GM18498 (cell line): ENCODE measurements around the gene MOB3A.
"Not testable (repeated sequence)": the region's sequence is repeated elsewhere in the genome, so short reads cannot be mapped to it uniquely, and the experiment has no call there.

Experiments
- ATAC-seq: cut with Tn5 transposase; IDR thresholded peaks from one replicate; pipeline ENCODE4 v1.9.1; 2021; ENCODE audit warnings: mild to moderate bottlenecking, moderate library complexity; ENCODE audit not compliant: unreplicated experiment

The MOB3A gene

DNA sequence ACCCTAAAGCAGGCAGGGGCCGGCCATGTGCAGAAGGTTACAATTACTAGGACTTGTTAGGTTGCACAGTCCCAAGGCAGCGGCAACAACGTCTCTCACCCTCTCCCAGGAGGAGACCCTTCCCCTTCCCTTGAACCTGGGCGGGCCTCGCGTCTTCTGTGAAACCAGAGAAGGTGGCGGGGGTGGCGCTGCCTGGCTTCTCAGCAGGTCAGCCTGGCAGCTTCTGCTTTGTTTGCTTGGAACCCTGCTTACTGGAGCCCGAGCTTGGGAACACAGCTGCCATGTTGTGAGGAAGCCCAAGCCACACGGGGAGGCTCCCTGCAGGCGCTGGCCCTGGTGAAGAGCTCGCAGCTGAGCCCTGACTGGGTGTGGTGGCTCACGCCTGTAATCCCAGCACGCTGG, 60.5 kb downstream of the MOB3A start:
- no peak for ATAC-seq

DNA sequence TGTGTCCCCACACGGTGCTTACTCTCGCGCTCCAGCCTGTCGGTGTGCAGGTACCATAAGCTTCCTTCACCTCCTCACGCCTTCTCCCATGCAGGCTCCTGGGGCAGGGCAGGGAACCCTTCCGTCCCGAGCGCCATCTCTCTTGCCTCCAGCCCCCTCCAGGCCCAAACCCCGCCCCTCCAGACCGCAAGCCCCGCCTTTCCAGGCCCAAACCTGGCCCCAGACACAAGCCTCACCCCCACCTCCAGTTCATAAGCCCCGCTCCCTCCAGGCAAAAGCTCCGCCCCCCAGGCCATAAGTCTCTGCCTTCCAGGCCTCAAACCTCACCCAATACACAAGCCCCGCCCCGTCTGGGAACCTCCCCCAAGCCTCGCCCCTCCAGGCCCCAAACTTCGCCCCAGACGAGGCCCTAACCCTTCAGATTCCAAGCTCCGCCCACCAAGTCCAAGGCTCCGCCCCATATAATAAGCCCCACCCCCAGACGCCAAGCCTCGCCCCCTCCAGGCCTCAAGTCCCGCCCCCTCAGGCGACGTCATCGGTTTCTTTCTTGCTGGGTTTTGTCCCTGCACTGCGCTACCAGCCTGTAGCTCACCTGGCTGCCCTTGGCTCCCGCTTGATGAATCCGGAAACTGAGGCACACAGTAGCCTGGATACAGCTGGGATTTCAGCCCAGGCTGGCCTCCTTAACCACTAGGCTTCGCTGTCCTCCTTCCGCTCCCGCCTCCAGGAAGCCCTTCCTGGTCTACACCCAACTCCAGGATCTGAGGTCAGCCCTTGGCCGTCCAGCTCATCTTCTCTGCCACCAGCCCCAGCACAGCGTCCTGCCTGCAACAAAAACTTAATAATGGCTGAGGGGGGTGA, 61.2 kb downstream of the MOB3A start:
- no peak for ATAC-seq

DNA sequence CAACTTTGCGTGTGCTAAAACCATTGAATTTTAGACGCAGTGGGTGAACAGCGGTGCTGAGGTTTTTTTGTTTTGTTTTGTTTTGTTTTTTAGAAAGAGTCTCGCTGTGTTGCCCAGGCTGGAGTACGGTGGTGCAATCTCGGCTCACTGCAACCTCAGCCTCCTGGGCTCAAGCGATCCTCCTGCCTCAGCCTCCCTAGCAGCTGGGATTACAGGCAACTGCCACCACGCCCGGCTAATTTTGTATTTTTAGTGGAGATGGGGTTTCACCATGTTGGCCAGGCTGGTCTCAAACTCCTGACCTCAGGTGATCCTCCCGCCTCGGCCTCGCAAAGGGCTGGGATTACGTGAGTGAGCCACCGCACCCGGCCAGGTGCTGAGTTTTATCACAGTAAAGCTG, 61.9 kb downstream of the MOB3A start:
- ATAC-seq = not testable (repeated sequence)

DNA sequence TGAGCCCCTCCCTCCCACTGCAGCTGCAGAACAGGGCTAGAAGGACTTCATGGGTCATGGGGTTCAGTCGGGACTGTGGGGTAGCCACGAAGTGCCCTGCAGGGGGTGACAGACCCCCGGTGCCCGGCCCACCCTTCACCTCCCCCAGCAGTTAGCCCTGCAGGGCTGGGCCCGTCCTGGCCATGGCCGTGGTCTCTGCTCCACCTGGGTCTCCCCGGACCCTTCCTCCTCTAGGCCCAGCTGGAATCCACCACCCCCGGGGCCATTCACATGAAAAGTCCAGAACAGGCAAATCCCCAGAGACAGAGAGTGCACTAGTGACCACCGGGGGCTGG, 62.3 kb downstream of the MOB3A start:
- ATAC-seq = no peak

DNA sequence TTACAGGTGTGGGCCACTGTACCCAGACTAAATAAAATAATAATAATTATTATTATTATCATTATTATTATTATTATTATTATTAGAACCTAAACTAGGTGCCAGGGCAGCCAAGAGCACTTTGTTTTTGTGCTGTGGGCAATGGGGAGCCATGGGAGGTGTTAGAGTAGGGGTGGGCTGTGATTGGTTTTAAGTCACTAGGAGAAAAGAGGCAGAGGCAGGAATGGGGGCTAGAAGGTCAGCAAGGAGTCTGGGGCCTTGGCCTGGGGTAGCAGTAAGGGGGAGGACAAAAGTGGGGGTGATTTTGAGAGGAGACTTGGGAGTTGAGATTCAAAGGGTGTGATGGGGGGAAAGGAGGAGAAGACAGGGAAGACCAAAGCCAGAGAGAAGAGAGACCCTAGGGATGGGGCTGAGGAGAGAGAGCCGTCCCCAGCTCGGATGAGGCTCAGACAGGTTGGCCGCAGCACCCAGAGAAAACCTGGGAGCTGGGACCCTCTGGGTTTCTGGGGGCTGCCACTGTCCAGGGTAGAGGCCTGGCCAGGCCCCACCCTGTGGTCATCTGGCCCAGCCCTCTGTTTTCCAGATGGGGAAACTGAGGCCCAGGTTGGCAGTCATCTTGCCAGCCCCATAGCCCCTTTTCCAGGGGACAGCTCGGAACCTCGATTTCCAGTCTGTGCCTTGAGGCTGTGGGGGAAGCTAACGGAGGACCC, 62.9 kb downstream of the MOB3A start:
- ATAC-seq = no peak

DNA sequence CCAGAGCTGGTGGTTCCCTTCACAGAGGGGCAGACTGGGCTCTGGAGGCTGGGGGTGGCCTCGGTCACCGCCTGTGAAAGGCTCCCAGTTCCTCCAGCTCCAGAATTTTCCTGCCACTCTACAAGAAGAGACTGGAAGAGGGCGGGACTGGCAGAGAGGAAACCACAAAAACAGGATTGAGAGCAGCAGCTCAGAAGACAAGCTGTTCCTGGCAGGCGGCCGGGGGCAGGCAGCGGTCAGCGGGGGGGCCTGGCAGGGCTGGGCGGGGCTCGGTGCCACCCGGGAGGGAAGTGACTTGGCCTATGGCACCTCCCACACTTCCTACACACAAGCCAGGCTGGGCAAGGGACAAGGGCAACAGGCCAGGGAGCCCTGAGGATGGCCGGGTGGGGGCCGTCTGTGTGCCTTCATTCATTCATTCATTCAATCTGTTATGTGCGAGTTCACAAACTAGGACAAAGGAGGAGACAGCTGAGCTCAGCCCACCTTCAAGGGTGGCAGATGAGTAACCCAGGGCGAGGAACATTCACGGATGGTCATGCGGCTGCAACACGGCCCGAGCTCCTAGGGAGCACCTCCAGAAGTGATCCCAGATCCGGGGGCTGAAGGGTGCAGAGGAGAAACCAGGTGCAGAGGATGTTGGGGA, 63.7 kb downstream of the MOB3A start:
- ATAC-seq = no peak

DNA sequence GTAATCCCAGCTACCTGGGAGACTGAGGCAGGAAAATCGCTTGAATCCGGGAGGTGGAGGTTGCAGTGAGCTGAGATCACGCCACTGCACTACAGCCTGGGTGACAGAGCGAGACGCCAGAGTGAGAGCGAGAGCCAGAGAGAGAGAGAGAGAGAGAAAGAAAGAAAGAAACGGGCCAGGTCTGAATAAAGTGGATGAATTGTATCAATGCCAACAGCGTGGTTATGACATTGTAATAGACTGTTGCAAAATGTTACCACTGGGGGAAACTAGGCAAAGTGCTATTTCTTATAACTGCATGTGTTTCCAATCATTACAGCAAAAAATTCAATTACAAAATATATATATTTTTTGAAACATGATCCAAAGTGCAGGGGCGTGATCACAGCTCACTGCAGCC, 68.8 kb downstream of the MOB3A start:
- no peak for ATAC-seq

DNA sequence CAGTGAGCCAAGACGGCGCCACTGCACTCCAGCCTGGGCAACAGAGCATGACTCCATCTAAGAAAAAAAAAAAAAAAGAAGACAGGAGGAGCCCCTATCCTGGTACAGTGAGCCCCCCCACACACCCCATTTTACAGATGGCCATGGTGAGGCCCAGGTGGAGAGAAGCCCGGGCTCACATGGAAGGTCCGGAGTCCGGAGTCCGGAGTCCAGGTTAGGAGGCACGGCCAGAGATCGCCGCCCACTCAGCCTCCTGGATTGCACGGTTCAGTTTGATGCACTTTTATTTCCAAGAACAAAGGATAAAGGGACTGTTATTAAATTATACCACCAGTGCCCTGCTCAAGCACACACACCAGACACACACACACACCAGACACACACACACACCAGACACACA, 69.4 kb downstream of the MOB3A start:
- ATAC-seq = no peak

DNA sequence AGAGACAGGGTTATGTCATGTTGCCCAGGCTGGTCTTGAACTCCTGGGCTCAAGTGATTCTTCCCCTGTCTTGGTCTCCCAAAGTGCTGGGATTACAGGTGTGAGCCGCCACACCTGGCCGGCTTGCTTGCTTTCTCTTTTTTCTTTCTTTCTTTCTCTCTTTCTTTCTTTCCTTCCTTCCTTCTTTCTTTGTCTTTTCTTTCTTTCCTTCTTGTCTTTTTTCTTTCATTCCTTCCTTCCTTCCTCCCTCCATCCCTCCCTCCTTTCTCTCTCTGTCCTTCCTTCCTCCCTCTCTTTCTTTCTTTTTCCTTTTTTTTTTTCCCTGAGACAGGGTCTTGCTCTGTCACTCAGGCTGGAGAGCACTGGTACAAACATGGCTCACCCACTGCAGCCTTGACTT, 73.8 kb downstream of the MOB3A start:
- no peak for ATAC-seq

DNA sequence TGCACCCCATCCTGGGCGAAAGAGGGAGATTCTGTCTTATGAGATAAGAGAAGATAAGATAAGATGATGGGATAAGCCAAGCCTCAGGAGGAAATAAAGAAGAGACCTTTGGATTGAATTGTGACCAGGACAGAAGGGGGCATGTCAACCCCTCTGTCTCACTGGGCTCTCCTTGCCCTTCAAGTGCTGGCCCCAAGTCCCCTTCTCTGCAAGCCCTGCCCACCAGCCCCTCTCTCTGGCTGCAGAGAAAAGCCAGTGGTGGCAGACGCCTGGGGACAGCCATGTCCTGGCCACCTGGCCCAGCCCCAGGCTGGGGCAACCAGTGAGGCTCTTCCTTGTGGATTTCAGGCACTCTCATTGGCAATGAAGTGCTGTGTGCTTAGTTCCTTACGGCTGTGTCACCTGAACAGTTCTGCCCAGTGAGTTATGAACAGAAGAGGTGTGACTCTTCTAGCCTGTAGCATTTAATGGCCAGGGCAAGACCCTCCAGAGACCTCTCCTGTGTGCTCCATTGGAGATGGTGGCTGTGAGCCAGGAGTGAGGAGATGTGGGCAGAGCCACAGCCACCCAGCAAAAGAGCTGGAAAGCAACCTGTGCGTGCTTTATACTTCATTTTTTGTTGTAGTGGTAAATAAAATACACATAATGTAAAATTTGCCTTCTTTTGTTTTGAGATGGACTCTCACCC, 74.5 kb downstream of the MOB3A start:
- ATAC-seq = no peak
